ENCODE results near the gene FGD3.

Gene FGD3

DNA sequence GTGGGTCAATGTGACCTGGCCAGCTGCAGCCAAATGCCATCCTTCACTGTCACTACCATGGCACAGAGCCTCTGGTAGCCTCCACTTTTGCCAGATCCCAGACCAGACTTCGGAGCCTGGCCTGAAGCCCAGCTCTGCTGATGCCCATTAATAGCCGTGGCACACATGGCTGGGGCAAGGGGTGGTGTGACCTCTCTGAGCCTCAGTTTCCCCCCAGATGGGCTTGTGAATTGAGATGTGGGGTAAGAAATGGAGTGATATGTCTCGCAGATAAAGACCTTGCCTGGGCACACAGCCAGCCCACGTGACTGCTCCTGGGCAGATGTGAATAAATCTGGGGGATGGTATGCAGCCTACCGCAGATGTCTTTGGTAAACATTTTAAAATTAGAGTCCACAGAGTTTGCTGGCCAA lies 125.1 kb downstream of the FGD3 start:
- no peak for DNase-seq (ENCODE audit: low read depth in 2 of 2)

GRCh38 chr9:93076101-93076791 lies 128.9 kb downstream of the FGD3 start:
- DNase-seq (ENCODE audit: low read depth in 2 of 2) = no peak

DNA sequence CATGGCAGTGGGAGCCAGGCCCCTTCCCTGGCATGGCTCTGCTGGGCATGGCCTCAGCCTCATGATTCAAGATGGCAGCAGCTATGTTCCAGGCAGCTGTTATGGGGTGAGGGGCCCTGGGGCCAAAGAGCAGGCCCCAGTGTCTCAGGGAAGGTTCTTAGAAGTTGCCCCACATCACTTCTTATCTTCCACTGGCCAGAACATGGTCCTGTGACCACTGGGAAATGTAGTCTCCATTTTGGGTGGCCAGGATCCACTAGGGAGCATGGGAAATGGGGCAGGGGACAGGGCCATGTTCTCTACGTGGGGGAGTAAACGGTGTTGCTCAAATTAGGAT lies 129.4 kb downstream of the FGD3 start:
- DNase-seq (ENCODE audit: low read depth in 2 of 2) = no peak

DNA sequence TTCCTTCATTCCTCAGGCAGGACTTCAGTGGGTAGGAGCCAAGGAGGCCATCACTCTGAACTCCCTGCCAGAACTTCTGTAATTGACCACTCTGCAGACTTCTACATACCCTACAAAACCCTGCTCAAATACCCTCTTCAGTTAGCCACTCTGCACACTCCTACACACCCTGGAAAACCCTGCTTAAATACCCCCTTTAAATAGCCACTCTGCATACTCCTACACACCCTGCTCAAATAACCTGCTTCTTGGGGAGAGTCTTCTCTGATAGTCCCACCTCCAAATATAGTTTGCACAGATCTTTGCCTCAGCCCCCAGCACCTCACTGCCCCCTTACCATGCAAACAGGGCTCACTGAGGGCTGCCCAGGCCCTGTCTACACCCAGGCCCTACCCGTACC lies 130.0 kb downstream of the FGD3 start:
- no peak for DNase-seq (ENCODE audit: low read depth in 2 of 2)

GRCh38 chr9:93077811-93078210 lies 130.5 kb downstream of the FGD3 start:
- DNase-seq (ENCODE audit: low read depth in 2 of 2) = no peak

DNA sequence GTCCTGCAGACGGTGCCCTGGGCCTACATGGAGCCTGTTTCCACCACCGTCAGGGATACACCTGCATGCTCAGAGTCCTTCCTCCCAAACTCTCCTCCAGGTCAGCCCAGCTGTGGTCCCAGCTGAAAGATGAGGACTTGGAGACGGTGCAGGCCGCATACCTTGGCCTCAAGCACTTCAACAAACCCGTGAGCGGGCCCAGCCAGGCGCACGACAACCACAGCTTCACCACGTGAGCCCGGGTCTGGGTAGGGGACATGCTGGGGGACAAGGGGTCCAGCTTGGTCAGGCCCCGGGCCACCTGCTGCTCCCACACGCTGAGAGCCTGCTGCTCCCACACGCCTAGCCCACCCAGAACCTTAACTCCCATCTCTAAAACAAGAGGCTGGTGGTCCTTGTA lies 132.0 kb downstream of the FGD3 start:
- DNase-seq (ENCODE audit: low read depth in 2 of 2) = no peak

- DNase-seq (ENCODE audit: low read depth in 2 of 2) = no peak
Observed at GRCh38 chr9:93080406-93080805, 133.1 kb downstream of the FGD3 start.

DNA sequence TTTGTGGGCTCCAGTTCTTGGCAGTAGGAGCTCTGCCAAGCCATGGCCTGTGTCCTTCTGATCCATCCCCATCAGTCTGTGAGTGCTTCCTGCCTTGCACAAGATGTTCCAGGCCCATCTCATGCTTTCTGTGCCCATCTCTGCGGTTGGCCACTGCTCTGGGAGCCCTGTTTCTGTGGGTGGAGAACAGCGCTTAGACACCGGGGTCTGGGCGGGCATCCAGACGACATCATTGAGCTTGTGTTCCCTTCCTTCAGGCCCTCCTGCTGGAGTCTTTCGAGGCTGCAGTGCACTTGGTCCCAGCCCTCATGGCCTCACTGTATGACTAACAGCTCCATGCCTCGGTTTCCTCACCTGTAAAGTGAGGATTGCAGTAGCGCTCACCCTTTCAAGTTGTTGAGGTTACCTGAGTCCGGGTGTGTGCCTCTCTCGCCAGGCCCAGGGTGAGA lies 133.8 kb downstream of the FGD3 start:
- DNase-seq (ENCODE audit: low read depth in 2 of 2) = no peak

DNA sequence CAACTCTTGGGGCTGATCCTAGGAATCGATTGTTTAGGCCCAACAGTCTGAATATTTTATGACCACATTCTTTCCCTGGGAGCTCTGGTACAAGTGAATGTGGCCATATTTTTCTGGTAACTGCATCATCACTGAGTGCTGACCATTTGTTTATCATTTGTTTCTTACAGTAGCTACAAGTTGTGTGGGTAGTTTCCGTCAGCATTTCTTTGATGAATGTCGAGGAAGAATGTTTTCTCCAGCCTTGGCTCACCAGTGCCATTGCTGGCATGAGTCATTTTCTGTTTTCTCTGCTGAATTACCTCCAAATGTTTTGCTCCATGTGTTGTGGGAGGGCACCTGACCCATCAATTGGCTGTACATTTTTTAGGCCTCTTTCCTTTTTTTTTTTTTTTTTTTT lies 134.6 kb downstream of the FGD3 start:
- DNase-seq (ENCODE audit: low read depth in 2 of 2) = no peak

GRCh38 chr9:93082841-93083411 lies 135.6 kb downstream of the FGD3 start:
- DNase-seq (ENCODE audit: low read depth in 2 of 2) = no peak

DNA sequence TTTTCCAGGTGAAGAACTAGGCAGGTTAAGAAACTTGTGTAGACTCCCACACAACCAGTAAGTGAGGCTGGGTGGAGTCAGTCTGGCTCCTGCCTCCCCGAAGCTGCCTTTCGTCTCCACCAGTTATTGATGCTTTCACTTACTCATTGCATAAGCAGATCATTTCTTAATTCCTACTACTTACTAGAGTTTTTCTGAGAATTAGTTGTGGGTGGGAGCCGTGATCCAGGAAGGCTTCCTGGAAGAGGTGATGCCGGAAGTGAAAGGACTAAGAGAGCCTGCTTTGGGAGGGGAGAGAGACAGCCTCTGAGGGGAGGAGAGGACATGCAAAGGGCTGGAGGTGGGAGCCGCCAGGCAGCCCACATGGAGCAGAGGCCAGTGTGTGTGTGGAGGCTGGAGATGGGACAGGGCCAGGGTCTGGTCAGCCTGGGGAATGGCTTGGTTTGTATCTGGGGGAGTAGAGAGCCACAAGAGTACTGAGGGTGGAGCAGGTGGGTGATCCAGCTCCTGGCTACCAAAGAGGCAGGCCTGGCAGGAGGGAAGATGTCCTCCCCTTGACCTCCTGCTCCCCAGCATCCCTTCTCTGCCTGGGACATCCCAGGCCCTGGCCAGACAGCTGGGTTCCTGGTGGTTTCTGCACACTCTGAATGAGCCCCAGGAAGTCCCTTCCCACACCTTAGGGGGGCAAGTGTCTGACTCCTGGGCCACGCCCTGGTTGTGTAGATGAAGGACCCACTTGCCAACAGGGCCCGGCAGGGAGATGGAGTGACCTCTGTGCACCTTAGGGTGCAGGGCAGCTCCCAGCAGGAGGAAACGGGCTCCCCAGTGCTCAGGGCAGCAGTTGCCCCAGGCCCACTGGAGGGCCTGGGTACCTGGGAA lies 136.5 kb downstream of the FGD3 start:
- DNase-seq (ENCODE audit: low read depth in 2 of 2) = no peak

GRCh38 chr9:93084471-93084881 lies 137.2 kb downstream of the FGD3 start:
- DNase-seq (ENCODE audit: low read depth in 2 of 2) = no peak

GRCh38 chr9:93085676-93086075 lies 138.4 kb downstream of the FGD3 start:
- DNase-seq (ENCODE audit: low read depth in 2 of 2) = no peak

Measured in stimulated activated CD8-positive, alpha-beta memory T cell treated with anti-CD3 and anti-CD28 coated beads, Interleukin-7, amount 100 ng/mL, for 4 hours (primary cell).